GM15510 (cell line): Measurements from ENCODE around the gene SEZ6L2.

Source experiments
- POLR2A ChIP-seq: IDR thresholded peaks from 3 replicates; pipeline ENCODE4 v1.6.1; 2011; ENCODE audit warnings: borderline replicate concordance; ENCODE audit not compliant: insufficient read length; ENCODE audit errors: extremely low read depth

SEZ6L2 gene

GRCh38 chr16:29898804-29899515 lies 390 bp downstream of the SEZ6L2 start:
- no peak for TF ChIP-seq POLR2A

- no peak for TF ChIP-seq POLR2A
Observed at GRCh38 chr16:29898135-29898803, 1.1 kb downstream of the SEZ6L2 start.

GRCh38 chr16:29897333-29897732 lies 2.0 kb downstream of the SEZ6L2 start:
- TF ChIP-seq POLR2A, result no peak

- TF ChIP-seq POLR2A, result no peak
Observed at GRCh38 chr16:29896841-29897240, 2.5 kb downstream of the SEZ6L2 start.

- no peak for TF ChIP-seq POLR2A
Observed at GRCh38 chr16:29894352-29894751, 5.0 kb downstream of the SEZ6L2 start.

GRCh38 chr16:29893553-29893952 lies 5.8 kb downstream of the SEZ6L2 start:
- TF ChIP-seq POLR2A, result no peak

GRCh38 chr16:29892458-29892813 lies 6.9 kb downstream of the SEZ6L2 start:
- TF ChIP-seq POLR2A, result no peak

GRCh38 chr16:29891525-29892457 lies 7.6 kb downstream of the SEZ6L2 start:
- TF ChIP-seq POLR2A, result no peak

- TF ChIP-seq POLR2A, result no peak
Observed at GRCh38 chr16:29883987-29884386, 15.4 kb downstream of the SEZ6L2 start.

- no peak for TF ChIP-seq POLR2A
Observed at GRCh38 chr16:29881050-29881449, 18.3 kb downstream of the SEZ6L2 start.

GRCh38 chr16:29878172-29878571 lies 21.2 kb downstream of the SEZ6L2 start:
- no peak for TF ChIP-seq POLR2A

- no peak for TF ChIP-seq POLR2A
Observed at GRCh38 chr16:29877266-29877961, 21.9 kb downstream of the SEZ6L2 start.

GRCh38 chr16:29876594-29877249 lies 22.6 kb downstream of the SEZ6L2 start:
- no peak for TF ChIP-seq POLR2A

GRCh38 chr16:29876217-29876593 lies 23.1 kb downstream of the SEZ6L2 start:
- no peak for TF ChIP-seq POLR2A

GRCh38 chr16:29875206-29875605 lies 24.1 kb downstream of the SEZ6L2 start:
- no peak for TF ChIP-seq POLR2A

GRCh38 chr16:29873319-29873718 lies 26.0 kb downstream of the SEZ6L2 start:
- no peak for TF ChIP-seq POLR2A
